ENCODE results near the gene MIS12. TPM values are rescaled to one million over a fixed set of nuclear protein-coding genes. Genes with fewer than 3 reads are reported as not detected.

The MIS12 gene
- total RNA-seq, 1 experiment from 2014 or later: 22.6 TPM

GRCh38 chr17:5535436-5535835 lies 49.1 kb downstream of the MIS12 start (continued):
- TF ChIP-seq FOXP4 (CRISPR knock-in tag; IDR thresholded peaks at IDR 0.05) (no peak), AFF4 (CRISPR knock-in tag; IDR thresholded peaks at IDR 0.05; ENCODE audit: borderline replicate concordance) (no peak)

DNA sequence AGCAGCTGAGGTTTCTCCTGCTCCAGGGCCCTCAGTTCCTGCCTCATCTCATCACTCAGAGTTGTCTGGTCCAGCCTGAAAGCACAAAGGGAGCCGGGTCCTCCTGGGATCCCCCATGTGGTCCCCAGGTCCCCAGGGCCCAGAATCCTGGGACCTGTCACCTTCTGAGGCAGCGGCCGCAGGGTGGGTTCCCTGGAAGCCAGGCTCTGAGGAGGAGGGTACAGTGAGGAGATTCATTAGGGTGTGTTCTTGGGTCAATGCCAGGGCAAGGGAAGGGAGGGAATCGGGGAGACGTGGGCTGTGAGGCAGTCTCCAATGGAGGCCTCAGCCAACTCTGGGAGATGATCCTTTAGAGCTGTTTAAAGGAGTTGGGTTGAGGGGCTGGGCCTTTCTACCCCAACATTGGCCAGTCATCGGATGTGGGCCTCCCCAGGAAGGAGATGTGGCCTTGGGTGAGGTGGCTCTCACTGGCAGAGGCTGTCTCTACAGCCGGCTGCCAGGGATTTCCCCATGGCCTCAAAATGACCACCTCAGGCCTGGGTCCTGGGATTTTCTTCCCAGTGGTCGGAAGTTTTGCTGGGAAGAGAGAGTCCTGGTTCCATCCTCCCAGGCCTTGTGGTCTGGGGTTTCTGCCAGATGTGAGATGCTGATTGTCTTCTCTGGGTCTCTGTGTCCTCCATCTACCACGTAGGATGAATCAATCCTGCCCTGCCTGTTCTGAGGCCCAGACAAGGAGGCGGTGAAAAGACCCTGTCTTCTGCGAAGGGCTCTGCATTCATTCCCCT lies 50.7 kb downstream of the MIS12 start:
- TF ChIP-seq NR3C1 (CRISPR knock-in tag; conservative IDR thresholded peaks at IDR 0.05; ENCODE audit: low read depth): no peak
- DNase-seq (ENCODE audit: low spot score) (no peak), ATAC-seq (no peak)
- Mint-ChIP-seq H3K27me3 (ENCODE audit: low read depth) (peaks cover 2% of the 10 kb centered on the region; the same call in 1 of the 2 replicates), H3K4me3 (no peak overlapping the region), H3K4me1 (peaks cover 7% of the 10 kb centered on the region), H3K27ac (no peak overlapping the region), H3K36me3 (no peaks in the 10 kb centered on the region), H3K9me3 (no peaks in the 10 kb centered on the region)
- ChIA-PET CTCF (interaction anchor here (0.6 kb wide), 1 partner anchor 31 kb away, joined by 3 read pairs; no protein-coding TSS in a partner anchor), POLR2A (interaction anchor here (0.7 kb wide), 1 partner anchor 9 kb away, joined by 3 read pairs; no protein-coding TSS in a partner anchor)

- Mint-ChIP-seq H3K4me3 (no peak overlapping the region), H3K4me1 (peaks cover 9% of the 10 kb centered on the region), H3K9me3 (no peaks in the 10 kb centered on the region), H3K36me3 (no peaks in the 10 kb centered on the region), H3K27me3 (ENCODE audit: low read depth) (peaks cover 2% of the 10 kb centered on the region; the same call in 1 of the 2 replicates), H3K27ac (no peak overlapping the region; the same call in 1 of the 2 replicates)
- POLR2A ChIA-PET: no interaction called here
- ATAC-seq (no peak), DNase-seq (ENCODE audit: low spot score) (no peak)
- CTCF ChIA-PET: no interaction called here
- TF ChIP-seq MYBL2 (CRISPR knock-in tag; IDR thresholded peaks at IDR 0.05) (no peak), PRRX2 (CRISPR knock-in tag; IDR thresholded peaks at IDR 0.05) (no peak), NR2C2 (CRISPR knock-in tag; IDR thresholded peaks at IDR 0.05) (no peak), ATF6 (CRISPR knock-in tag; IDR thresholded peaks at IDR 0.05) (no peak), NR3C1 (CRISPR knock-in tag; conservative IDR thresholded peaks at IDR 0.05; ENCODE audit: low read depth) (no peak), SOX15 (CRISPR knock-in tag; IDR thresholded peaks at IDR 0.05) (no peak), ELF4 (CRISPR knock-in tag; IDR thresholded peaks at IDR 0.05; ENCODE audit: low read depth) (no peak), RORB (CRISPR knock-in tag; IDR thresholded peaks at IDR 0.05) (no peak), TEAD1 (CRISPR knock-in tag; IDR thresholded peaks at IDR 0.05) (no peak), ZNF671 (CRISPR knock-in tag; IDR thresholded peaks at IDR 0.05) (no peak), ZNF138 (CRISPR knock-in tag; conservative IDR thresholded peaks at IDR 0.05) (no peak), OVOL2 (CRISPR knock-in tag; IDR thresholded peaks at IDR 0.05; ENCODE audit: borderline replicate concordance) (no peak), NFE2L1 (CRISPR knock-in tag; IDR thresholded peaks at IDR 0.05) (no peak), CBFB (CRISPR knock-in tag; IDR thresholded peaks at IDR 0.05; ENCODE audit: low read depth) (no peak), ZNF425 (CRISPR knock-in tag; conservative IDR thresholded peaks at IDR 0.05) (no peak), CREB1 (CRISPR knock-in tag; IDR thresholded peaks at IDR 0.05) (no peak), E2F5 (CRISPR knock-in tag; IDR thresholded peaks at IDR 0.05) (no peak), NR1H2 (CRISPR knock-in tag; IDR thresholded peaks at IDR 0.05) (no peak)
- TF ChIP-seq, protein P1, sequence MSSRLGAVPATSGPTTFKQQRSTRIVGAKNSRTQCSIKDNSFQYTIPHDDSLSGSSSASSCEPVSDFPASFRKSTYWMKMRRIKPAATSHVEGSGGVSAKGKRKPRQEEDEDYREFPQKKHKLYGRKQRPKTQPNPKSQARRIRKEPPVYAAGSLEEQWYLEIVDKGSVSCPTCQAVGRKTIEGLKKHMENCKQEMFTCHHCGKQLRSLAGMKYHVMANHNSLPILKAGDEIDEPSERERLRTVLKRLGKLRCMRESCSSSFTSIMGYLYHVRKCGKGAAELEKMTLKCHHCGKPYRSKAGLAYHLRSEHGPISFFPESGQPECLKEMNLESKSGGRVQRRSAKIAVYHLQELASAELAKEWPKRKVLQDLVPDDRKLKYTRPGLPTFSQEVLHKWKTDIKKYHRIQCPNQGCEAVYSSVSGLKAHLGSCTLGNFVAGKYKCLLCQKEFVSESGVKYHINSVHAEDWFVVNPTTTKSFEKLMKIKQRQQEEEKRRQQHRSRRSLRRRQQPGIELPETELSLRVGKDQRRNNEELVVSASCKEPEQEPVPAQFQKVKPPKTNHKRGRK (CRISPR knock-in tag; IDR thresholded peaks at IDR 0.05; ENCODE audit: borderline replicate concordance): no peak
These were observed 52.9 kb downstream of the MIS12 start for GRCh38 chr17:5539286-5539685.
